GM12878 (cell line): ENCODE measurements around the gene ANKRD13A. TPM values are rescaled to one million over a fixed set of nuclear protein-coding genes. Genes with fewer than 3 reads are reported as not detected.

ENCODE experiments used
- ATAC-seq: fragments of 200-7000 bp; cut with Tn5 transposase; 3 replicates; pipeline ENCODE4 v1.9.1; 2020; ENCODE audit warnings: mild to moderate bottlenecking, moderate library complexity
- BruUV-seq: library from RNA; stranded (reverse); fragments of 400-500 nt; replicated peaks from 2 replicates; lab custom pipeline; 2021; lab: Mats Ljungman, UMichigan
- CTCF ChIA-PET: fragments of 300-600 bp; sonication (Branson Sonifier 250); formaldehyde crosslinking; extraction: SDS; loops from one replicate; lab custom pipeline; 2021; ENCODE audit warnings: inconsistent platforms; lab: Yijun Ruan, JAX
- POLR2A ChIA-PET: fragments of 350-600 bp; formaldehyde crosslinking; extraction: SDS; loops from one replicate; lab custom pipeline; 2021; ENCODE audit warnings: inconsistent platforms; lab: Charles Lee
- RAD21 ChIA-PET: fragments of 300-600 bp; sonication (Branson Sonifier 250); formaldehyde crosslinking; loops from one replicate; lab custom pipeline; 2023; ENCODE audit warnings: antibody characterized with exemption; ENCODE audit not compliant: unreplicated experiment; lab: Charles Lee
- SMC1A ChIA-PET: fragments of 300-600 bp; sonication (Branson Sonifier 250); formaldehyde crosslinking; loops from one replicate; lab custom pipeline; 2023; ENCODE audit not compliant: unreplicated experiment, uncharacterized antibody; lab: Charles Lee
- DNase-seq: peaks from one replicate; pipeline ENCODE4 v3.0.0-alpha.2; 2011; ENCODE audit warnings: low read depth, low spot score
- FAIRE-seq: peaks from 3 replicates; lab custom pipeline; 2011; peaks lifted over from hg19 to GRCh38; lab: Jason Lieb, UNC
- H2AFZ ChIP-seq: 2 replicates; pipeline ENCODE4 v1.6.0; 2011; ENCODE audit warnings: low read depth, low read length, control low read depth; ENCODE audit not compliant: control insufficient read depth
- H3K27ac ChIP-seq: 2 replicates; pipeline ENCODE4 v1.5.1; 2011; ENCODE audit warnings: control low read depth; ENCODE audit not compliant: control insufficient read depth, insufficient read depth
- H3K27me3 ChIP-seq, 2 experiments: replicated peaks in 1 of 2; 2 replicates each; pipeline versions ENCODE4 v1.6.0 to v1.6.1; 2011; ENCODE audit warnings: low read length in 1 of 2; ENCODE audit not compliant: control insufficient read depth in 2 of 2, insufficient read depth in 2 of 2
- H3K36me3 ChIP-seq, 2 experiments: 2 replicates each; pipeline ENCODE4 v1.5.1; 2011; ENCODE audit warnings: low read length in 1 of 2; ENCODE audit not compliant: control insufficient read depth in 2 of 2, insufficient read depth in 2 of 2
- H3K4me1 ChIP-seq: 2 replicates; pipeline ENCODE4 v1.6.1; 2011; ENCODE audit warnings: mild to moderate bottlenecking, low read length, moderate library complexity, mixed read lengths; ENCODE audit not compliant: control insufficient read depth, insufficient read depth
- H3K4me2 ChIP-seq: 2 replicates; pipeline ENCODE4 v1.6.0; 2011; ENCODE audit warnings: control low read depth; ENCODE audit not compliant: control insufficient read depth, insufficient read depth
- H3K4me3 ChIP-seq: fragments of 200-600 bp; sonication (generic); 2 replicates; pipeline ENCODE4 v1.5.1; 2016
- H3K79me2 ChIP-seq: 2 replicates; pipeline ENCODE4 v1.6.0; 2011; ENCODE audit warnings: low read length; ENCODE audit not compliant: control insufficient read depth, insufficient read depth
- H3K9ac ChIP-seq: 2 replicates; pipeline ENCODE4 v1.8.0; 2011; ENCODE audit warnings: low read length, control low read depth, mixed read lengths; ENCODE audit not compliant: control insufficient read depth, insufficient read depth
- H3K9me3 ChIP-seq: replicated peaks from 3 replicates; pipeline ENCODE4 v1.5.1; 2011; ENCODE audit warnings: mild to moderate bottlenecking, low read length; ENCODE audit not compliant: control insufficient read depth, insufficient read depth
- H4K20me1 ChIP-seq: 2 replicates; pipeline ENCODE4 v1.6.0; 2011; ENCODE audit not compliant: control insufficient read depth, insufficient read depth
- CBFB ChIP-seq: IDR thresholded peaks from 2 replicates; pipeline ENCODE4 v1.6.1; 2016; ENCODE audit warnings: antibody characterized with exemption, low read depth
- E2F4 ChIP-seq: IDR thresholded peaks from 2 replicates; pipeline ENCODE4 v1.6.1; 2012; ENCODE audit warnings: low read depth, low read length, improper control_type of control experiment
- ETV6 ChIP-seq, 2 experiments: fragments of 450-650 bp in 1 of 2; IDR thresholded peaks in 1 of 2; conservative IDR thresholded peaks in 1 of 2; 2 replicates each; pipeline ENCODE4 v1.6.1; 2014; ENCODE audit warnings: antibody characterized with exemption in 1 of 2, borderline replicate concordance in 1 of 2, low read depth in 1 of 2, mild to moderate bottlenecking in 1 of 2, moderate library complexity in 1 of 2
- HDGF ChIP-seq: fragments of 450-650 bp; IDR thresholded peaks from 2 replicates; pipeline ENCODE4 v1.6.1; 2016; ENCODE audit warnings: antibody characterized with exemption
- MYC ChIP-seq: IDR thresholded peaks from 2 replicates; pipeline ENCODE4 v1.6.1; 2011; ENCODE audit warnings: mild to moderate bottlenecking, low read length, moderate library complexity, inconsistent platforms; ENCODE audit not compliant: insufficient read depth, insufficient replicate concordance, insufficient read length, severe bottlenecking
- NFXL1 ChIP-seq: fragments of 450-650 bp; IDR thresholded peaks from 2 replicates; pipeline ENCODE4 v1.6.1; 2017; ENCODE audit warnings: antibody characterized with exemption, mild to moderate bottlenecking, borderline replicate concordance
- PRDM15 ChIP-seq: fragments of 450-650 bp; formaldehyde crosslinking; IDR thresholded peaks from 2 replicates; pipeline ENCODE4 v1.4.0; 2020; ENCODE audit warnings: mild to moderate bottlenecking, moderate library complexity
- RCOR1 ChIP-seq: conservative IDR thresholded peaks from 2 replicates; pipeline ENCODE4 v1.6.1; 2012; ENCODE audit warnings: low read depth, low read length, improper control_type of control experiment
- SIN3A ChIP-seq: IDR thresholded peaks from 2 replicates; pipeline ENCODE4 v1.6.1; 2012; ENCODE audit warnings: low read depth, low read length, improper control_type of control experiment
- STAT1 ChIP-seq: fragments of 450-650 bp; conservative IDR thresholded peaks from 2 replicates; pipeline ENCODE4 v1.6.1; 2014; ENCODE audit warnings: antibody characterized with exemption, mild to moderate bottlenecking
- ZNF207 ChIP-seq: fragments of 450-650 bp; IDR thresholded peaks from 2 replicates; pipeline ENCODE4 v1.6.1; 2014; ENCODE audit warnings: antibody characterized with exemption, mild to moderate bottlenecking, borderline replicate concordance
- ZNF24 ChIP-seq: fragments of 450-650 bp; IDR thresholded peaks from 2 replicates; pipeline ENCODE4 v1.6.1; 2017; ENCODE audit warnings: antibody characterized with exemption, mild to moderate bottlenecking
- ZNF384 ChIP-seq: IDR thresholded peaks from 2 replicates; pipeline ENCODE4 v1.6.1; 2012; ENCODE audit warnings: low read depth, mild to moderate bottlenecking, low read length, improper control_type of control experiment, borderline replicate concordance
- WGBS: methylation state at CpG from one replicate; pipeline ENCODE4 v1.1.6; 2016; ENCODE audit warnings: low lambda C conversion rate; ENCODE audit not compliant: insufficient replicate concordance, insufficient coverage; ENCODE audit errors: missing lambda C conversion rate; 5-methylcytosine and 5-hydroxymethylcytosine counted together
- in situ Hi-C: fragments of 300-500 bp; cut with MboI; formaldehyde crosslinking; loops from 9 replicates; pipeline ENCODE4 v1.14.3; 2018; ENCODE audit warnings: mixed read lengths
- intact Hi-C: fragments of 100-400 bp; cut with micrococcal nuclease; formaldehyde crosslinking; loops from one replicate; pipeline ENCODE4 v1.14.2; 2022; ENCODE audit not compliant: unreplicated experiment
- polyA plus RNA-seq, 11 experiments: library from polyadenylated mRNA; depleted of rRNA in 4 of 11; unstranded in 6 of 11; stranded (reverse) in 5 of 11; fragments of >200 nt; fragmentation: Nextera tagmentation in 4 of 11; fragmentation: Illumina TruSeq in 1 of 11; extraction: Ambion mirVana in 4 of 11; extraction: Trizol in 1 of 11; gene quantifications; 1 replicate in 1 of 11; 2 replicates in 10 of 11; pipeline versions ENCODE4 v1.2.1 to v1.2.3, GENCODE V29; 2011 to 2016; ENCODE audit warnings: inconsistent platforms in 2 of 11, missing spikeins in 2 of 11, low read depth in 1 of 11
- total RNA-seq, 4 experiments: library from RNA; depleted of rRNA in 3 of 4; stranded (reverse); fragments of >200 nt in 3 of 4; fragmentation: Illumina TruSeq in 1 of 4; extraction: Trizol in 1 of 4; gene quantifications; 2 replicates each; pipeline versions ENCODE4 v1.2.1 to v1.2.3, GENCODE V29; 2013 to 2021
- TF ChIP-seq, protein P1 (sequence below): fragments of 450-650 bp; conservative IDR thresholded peaks from 2 replicates; pipeline ENCODE4 v1.6.1; 2017; ENCODE audit warnings: mild to moderate bottlenecking, moderate library complexity

Gene ANKRD13A
- total and polyA plus RNA-seq, 10 of the 15 experiments (the other 5 are each of a cell fraction or from before 2014, with no cell fraction given) = 10.2 to 93.4 (median 76.5) TPM

- no peak for TF ChIP-seq PRDM15
- no peak for TF ChIP-seq MYC
- TF ChIP-seq ZNF207 = no peak
- TF ChIP-seq HDGF = 0 out of 2 replicates have a peak, but pooled peaks have one; percentile 4
- peak; percentile 96 for TF ChIP-seq ZNF24
Measured at GRCh38 chr12:109996483-109996853, 2.8 kb upstream of the ANKRD13A start (continued).

DNA sequence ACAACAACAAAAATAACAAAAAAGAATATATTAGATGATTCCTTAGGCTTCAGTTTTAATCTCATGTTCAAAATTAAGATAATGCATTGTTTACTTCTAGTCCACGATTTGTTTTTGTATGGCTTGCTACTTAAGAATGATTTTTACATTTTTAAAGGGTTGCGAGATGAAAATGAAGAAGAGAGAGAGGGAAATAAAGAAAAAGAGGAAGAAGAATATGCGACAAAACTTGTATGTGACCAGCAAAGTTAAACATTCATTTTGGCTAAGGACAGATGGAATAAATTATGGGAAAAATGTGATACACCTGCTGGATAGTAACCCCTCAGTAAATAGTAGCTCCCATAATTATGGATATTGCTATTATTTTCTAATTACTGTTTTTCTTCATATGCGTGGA is 1.8 kb upstream of the ANKRD13A start:
- ATAC-seq = no peak
- WGBS = 61% methylated on average over 4 of the region's 4 CpGs
- TF ChIP-seq NFXL1 (no peak), ZNF384 (no peak), E2F4 (no peak), ZNF24 (no peak), SIN3A (no peak), RCOR1 (no peak), CBFB (no peak), ETV6 (conservative IDR thresholded peaks at IDR 0.05 in 1 of 2, IDR thresholded peaks at IDR 0.05 in 1 of 2; ENCODE audit: borderline replicate concordance in 1 of 2, low read depth in 1 of 2) (no peak), STAT1 (no peak)
- TF ChIP-seq, protein P1, sequence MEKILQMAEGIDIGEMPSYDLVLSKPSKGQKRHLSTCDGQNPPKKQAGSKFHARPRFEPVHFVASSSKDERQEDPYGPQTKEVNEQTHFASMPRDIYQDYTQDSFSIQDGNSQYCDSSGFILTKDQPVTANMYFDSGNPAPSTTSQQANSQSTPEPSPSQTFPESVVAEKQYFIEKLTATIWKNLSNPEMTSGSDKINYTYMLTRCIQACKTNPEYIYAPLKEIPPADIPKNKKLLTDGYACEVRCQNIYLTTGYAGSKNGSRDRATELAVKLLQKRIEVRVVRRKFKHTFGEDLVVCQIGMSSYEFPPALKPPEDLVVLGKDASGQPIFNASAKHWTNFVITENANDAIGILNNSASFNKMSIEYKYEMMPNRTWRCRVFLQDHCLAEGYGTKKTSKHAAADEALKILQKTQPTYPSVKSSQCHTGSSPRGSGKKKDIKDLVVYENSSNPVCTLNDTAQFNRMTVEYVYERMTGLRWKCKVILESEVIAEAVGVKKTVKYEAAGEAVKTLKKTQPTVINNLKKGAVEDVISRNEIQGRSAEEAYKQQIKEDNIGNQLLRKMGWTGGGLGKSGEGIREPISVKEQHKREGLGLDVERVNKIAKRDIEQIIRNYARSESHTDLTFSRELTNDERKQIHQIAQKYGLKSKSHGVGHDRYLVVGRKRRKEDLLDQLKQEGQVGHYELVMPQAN = no peak

More for the DNA sequence above, 1.8 kb upstream of the ANKRD13A start:
- DNase-seq = no peak
- H3K4me2 ChIP-seq = no peak overlapping the region
- in situ Hi-C loops = no loop called here
- H3K9ac ChIP-seq = no peak overlapping the region
- peaks cover 11% of the 10 kb centered on the region; the same call in 1 of the 2 replicates for H3K4me1 ChIP-seq
- peaks cover 68% of the 10 kb centered on the region for H3K79me2 ChIP-seq
- no peaks in the 10 kb centered on the region for H3K9me3 ChIP-seq
- ChIA-PET RAD21 (interaction anchor here (3.8 kb wide), 1 partner anchor 14 kb away, joined by 31 read pairs; no protein-coding TSS in a partner anchor), POLR2A (interaction anchor here (1.1 to 4.6 kb wide), 2 partner anchors 14 to 21 kb away, joined by 4 to 40 read pairs; no protein-coding TSS in a partner anchor), CTCF (no interaction called here), SMC1A (interaction anchor here (1.1 to 3.7 kb wide), 5 partner anchors 10 to 26 kb away, joined by 3 to 32 read pairs (median 4); no protein-coding TSS in a partner anchor)
- BruUV-seq = no TSS peak
- H3K36me3 ChIP-seq = peaks cover 0 to 2% of the 10 kb centered on the region in 2 experiments; a peak in 1 of 4 replicates
- intact Hi-C loops = loop anchor here (2.0 kb wide), 1 partner anchor 51 kb away; the partner anchor contains the start of gene C12orf76
- H3K4me3 ChIP-seq = no peak overlapping the region
- no peak for FAIRE-seq
- H4K20me1 ChIP-seq = no peaks in the 10 kb centered on the region
- no peak overlapping the region for H2AFZ ChIP-seq
- no peak overlapping the region for H3K27ac ChIP-seq
- no peaks in the 10 kb centered on the region for H3K27me3 ChIP-seq
